ENCODE measurements around the gene PTPRQ. TPM values are rescaled to one million over a fixed set of nuclear protein-coding genes. Genes with fewer than 3 reads are reported as not detected.

The PTPRQ gene
- total and polyA plus RNA-seq, 2 of the 8 experiments (the other 6 are each of a cell fraction or from before 2014, with no cell fraction given): not detected

GRCh38 chr12:80676856-80677255 is 232.8 kb downstream of the PTPRQ start (continued):
- TF ChIP-seq, protein P1, sequence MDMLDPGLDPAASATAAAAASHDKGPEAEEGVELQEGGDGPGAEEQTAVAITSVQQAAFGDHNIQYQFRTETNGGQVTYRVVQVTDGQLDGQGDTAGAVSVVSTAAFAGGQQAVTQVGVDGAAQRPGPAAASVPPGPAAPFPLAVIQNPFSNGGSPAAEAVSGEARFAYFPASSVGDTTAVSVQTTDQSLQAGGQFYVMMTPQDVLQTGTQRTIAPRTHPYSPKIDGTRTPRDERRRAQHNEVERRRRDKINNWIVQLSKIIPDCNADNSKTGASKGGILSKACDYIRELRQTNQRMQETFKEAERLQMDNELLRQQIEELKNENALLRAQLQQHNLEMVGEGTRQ (IDR thresholded peaks at IDR 0.05; ENCODE audit: low read length): no peak
- TF ChIP-seq SP2 (IDR thresholded peaks at IDR 0.05; ENCODE audit: low read length) (no peak), RNF2 (IDR thresholded peaks at IDR 0.05; ENCODE audit: borderline replicate concordance, low read depth, low read length, missing control alignments, poor library complexity, severe bottlenecking) (no peak), SRF (IDR thresholded peaks at IDR 0.05; ENCODE audit: low read depth, low read length) (no peak), RBBP5 (IDR thresholded peaks at IDR 0.05; ENCODE audit: borderline replicate concordance, low read depth, low read length) (no peak), GTF2F1 (IDR thresholded peaks at IDR 0.05; ENCODE audit: borderline replicate concordance, low read depth, low read length) (no peak)
- TF ChIP-seq, protein P2, sequence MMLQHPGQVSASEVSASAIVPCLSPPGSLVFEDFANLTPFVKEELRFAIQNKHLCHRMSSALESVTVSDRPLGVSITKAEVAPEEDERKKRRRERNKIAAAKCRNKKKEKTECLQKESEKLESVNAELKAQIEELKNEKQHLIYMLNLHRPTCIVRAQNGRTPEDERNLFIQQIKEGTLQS (IDR thresholded peaks at IDR 0.05; ENCODE audit: insufficient read depth, low read depth, low read length): no peak

Data from H1 (cell line).